Nephron (organoid): ENCODE results near the gene DNM1.
A peak's percentile ranks its signal among the peaks of the same experiment; 100 is the strongest.

Experiments
- H3K27ac Mint-ChIP-seq, 3 experiments: 2 replicates each; pipeline ENCODE4 v1.8.0; 2020; ENCODE audit warnings: mixed read lengths in 3 of 3, mild to moderate bottlenecking in 2 of 3, moderate library complexity in 1 of 3
- H3K27me3 Mint-ChIP-seq: 2 replicates; pipeline ENCODE4 v1.8.0; 2021; ENCODE audit warnings: low read depth, mild to moderate bottlenecking, moderate library complexity, mixed read lengths
- H3K36me3 Mint-ChIP-seq: 2 replicates; pipeline ENCODE4 v1.8.0; 2020; ENCODE audit warnings: low read depth, mixed read lengths
- H3K4me1 Mint-ChIP-seq: 2 replicates; pipeline ENCODE4 v1.8.0; 2020; ENCODE audit warnings: mixed read lengths
- H3K4me3 Mint-ChIP-seq, 3 experiments: 2 replicates each; pipeline ENCODE4 v1.8.0; 2020; ENCODE audit warnings: mild to moderate bottlenecking in 3 of 3, mixed read lengths in 3 of 3, moderate library complexity in 2 of 3
- H3K9me3 Mint-ChIP-seq: 2 replicates; pipeline ENCODE4 v1.8.0; 2020; ENCODE audit warnings: mixed read lengths
- TF ChIP-seq, protein P1 (sequence below), 3 experiments: fragments of 200-600 bp; sonication (generic); IDR thresholded peaks; one replicate each; pipeline ENCODE4 v1.5.0; 2021; ENCODE audit warnings: antibody characterized with exemption in 3 of 3; ENCODE audit not compliant: unreplicated experiment in 3 of 3

Gene DNM1

DNA sequence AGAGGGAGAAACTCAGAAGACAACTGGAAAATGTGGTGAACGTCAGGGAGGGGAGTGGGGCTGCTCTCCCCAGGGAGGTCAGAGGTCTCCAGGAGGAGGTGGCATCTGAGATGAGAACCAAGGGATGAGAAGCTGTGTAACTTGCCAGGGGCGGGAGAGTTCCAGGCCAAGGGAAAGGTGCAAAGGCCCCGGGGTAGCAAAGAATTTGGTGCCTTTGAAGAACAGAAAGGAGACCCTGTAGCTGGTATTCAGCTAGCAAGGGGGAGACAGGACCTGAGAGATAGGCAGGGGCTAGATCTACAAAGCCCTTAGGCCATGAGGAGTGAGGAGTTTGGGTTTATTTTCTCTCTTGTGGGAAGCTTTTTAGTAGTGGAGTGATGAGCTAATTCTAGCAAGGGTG, 3.3 kb downstream of the DNM1 start:
- H3K27me3 Mint-ChIP-seq = peaks cover 3% of the 10 kb centered on the region
- H3K4me3 Mint-ChIP-seq = peak overlapping the region; percentile 8 to 58 (median 39)
- peak overlapping the region; percentile 70 to 74 (median 72) for H3K27ac Mint-ChIP-seq
- H3K9me3 Mint-ChIP-seq = no peaks in the 10 kb centered on the region
- peaks cover 41% of the 10 kb centered on the region for H3K4me1 Mint-ChIP-seq
- peaks cover 4% of the 10 kb centered on the region for H3K36me3 Mint-ChIP-seq
- TF ChIP-seq, protein P1, sequence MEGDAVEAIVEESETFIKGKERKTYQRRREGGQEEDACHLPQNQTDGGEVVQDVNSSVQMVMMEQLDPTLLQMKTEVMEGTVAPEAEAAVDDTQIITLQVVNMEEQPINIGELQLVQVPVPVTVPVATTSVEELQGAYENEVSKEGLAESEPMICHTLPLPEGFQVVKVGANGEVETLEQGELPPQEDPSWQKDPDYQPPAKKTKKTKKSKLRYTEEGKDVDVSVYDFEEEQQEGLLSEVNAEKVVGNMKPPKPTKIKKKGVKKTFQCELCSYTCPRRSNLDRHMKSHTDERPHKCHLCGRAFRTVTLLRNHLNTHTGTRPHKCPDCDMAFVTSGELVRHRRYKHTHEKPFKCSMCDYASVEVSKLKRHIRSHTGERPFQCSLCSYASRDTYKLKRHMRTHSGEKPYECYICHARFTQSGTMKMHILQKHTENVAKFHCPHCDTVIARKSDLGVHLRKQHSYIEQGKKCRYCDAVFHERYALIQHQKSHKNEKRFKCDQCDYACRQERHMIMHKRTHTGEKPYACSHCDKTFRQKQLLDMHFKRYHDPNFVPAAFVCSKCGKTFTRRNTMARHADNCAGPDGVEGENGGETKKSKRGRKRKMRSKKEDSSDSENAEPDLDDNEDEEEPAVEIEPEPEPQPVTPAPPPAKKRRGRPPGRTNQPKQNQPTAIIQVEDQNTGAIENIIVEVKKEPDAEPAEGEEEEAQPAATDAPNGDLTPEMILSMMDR (IDR thresholded peaks at IDR 0.05; ENCODE audit: unreplicated experiment in 3 of 3) = no peak

DNA sequence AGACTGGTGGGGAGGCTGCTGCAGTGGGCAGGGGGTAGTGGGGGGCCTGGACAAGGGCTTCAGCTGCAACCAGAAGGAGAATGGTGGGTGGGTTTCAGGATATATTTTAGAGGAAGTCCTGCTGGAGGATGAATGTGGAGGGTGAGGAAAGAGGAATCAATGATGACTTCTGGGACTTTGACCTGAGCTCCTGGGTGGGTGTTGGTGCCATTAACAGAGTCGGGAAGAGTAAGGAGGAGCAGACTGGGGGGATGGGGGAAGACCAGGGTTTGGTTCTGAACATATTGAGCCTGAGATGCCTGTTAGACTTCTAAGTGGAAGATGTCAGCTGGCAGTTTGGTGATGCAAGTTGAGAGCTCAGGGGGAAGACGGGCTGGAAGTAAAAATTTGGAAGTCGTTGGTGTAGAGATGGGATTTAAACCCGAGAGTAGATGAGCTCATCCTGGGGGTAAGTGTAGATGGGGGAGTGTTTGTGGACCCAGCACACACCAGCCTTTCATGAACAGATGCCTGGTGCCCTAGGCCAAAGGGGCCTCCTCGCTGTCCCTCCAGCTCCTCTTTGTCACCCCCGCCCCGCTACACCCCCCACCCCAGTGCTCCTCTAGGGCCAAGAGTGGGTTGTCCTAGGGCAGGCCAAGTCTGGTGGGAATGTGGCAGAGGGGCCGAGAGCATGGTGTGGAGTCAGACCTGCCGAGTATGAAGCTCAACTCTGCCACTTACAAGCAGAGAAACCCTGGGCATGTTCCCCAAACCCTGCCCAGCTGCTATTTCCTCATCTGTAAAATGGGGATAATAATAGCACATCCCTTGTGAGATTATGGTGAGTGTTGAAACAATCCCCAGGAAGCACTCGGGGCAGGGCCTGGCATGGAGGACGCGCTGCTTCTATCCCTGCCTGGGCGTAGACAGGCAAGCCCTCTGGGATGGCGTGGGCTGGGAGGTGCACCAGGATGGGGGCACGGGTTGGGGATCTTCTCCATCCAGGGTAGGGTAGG, 4.0 kb downstream of the DNM1 start:
- Mint-ChIP-seq H3K4me1 (peaks cover 48% of the 10 kb centered on the region), H3K9me3 (no peaks in the 10 kb centered on the region), H3K27me3 (peaks cover 3% of the 10 kb centered on the region), H3K4me3 (peak overlapping the region; percentile 8 to 29 (median 28)), H3K27ac (peak overlapping the region; percentile 70 to 74 (median 72)), H3K36me3 (peaks cover 4% of the 10 kb centered on the region)
- TF ChIP-seq, protein P1 (IDR thresholded peaks at IDR 0.05; ENCODE audit: unreplicated experiment in 3 of 3) = no peak

DNA sequence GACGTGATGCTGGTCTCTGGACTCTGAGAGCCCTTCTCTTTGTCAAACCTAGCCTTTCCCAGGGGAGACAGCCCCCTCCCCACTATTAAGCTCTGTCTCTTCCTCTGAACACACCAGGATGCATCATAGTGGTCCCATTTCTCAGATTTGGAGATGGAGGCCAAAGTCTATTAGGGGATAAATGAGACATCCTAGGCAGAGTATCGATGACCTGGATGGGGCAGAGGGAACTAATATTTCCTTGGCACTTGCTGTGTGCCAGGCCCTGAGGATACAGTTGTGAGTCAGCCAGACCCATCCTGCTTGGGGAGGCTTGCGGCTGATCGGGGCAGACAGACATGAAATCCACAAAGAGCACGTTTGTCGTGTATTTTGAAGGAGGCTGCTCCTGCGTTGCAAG, 5.2 kb downstream of the DNM1 start:
- Mint-ChIP-seq H3K27me3 (peaks cover 3% of the 10 kb centered on the region), H3K36me3 (peaks cover 4% of the 10 kb centered on the region)

DNA sequence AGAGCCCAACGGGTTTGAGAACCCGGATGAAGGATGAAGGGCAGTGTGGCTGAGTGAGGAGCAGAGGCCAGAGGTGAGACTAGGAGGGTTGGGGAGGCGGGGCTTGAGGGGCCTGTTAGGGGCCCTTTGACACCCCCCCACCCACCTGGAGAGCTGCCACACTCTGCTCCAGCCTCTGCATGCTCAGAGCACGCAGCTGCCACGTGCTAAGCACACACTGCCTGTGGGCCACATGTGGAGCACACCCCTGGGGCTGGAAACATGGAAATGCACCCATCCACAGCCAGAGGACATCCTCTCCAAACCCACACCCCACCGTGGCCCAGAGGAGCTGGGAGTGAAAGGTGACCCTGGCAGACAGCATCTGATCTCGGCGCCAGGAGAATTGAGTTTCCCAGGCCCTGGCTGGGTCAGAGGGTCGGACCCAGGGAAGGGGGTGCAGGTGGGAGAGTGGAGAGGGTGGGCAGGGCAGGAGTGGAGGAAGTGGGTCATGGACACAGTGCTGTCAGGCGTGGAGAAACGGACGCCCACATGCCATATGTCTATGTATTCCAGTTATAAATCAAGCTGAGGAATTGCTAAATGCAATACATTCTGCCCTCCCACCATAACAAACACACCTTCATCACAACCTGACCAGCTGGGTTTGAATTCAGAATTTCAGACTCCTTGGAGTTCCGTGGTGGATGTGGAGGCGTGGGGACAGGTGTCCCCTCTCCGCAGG, 5.9 kb downstream of the DNM1 start:
- H3K27ac Mint-ChIP-seq = peak overlapping the region; percentile 71 to 92 (median 72)
- H3K9me3 Mint-ChIP-seq = no peaks in the 10 kb centered on the region
- H3K36me3 Mint-ChIP-seq = peaks cover 4% of the 10 kb centered on the region
- peaks cover 50% of the 10 kb centered on the region for H3K4me1 Mint-ChIP-seq
- TF ChIP-seq, protein P1 (IDR thresholded peaks at IDR 0.05; ENCODE audit: unreplicated experiment in 3 of 3) = no peak
- H3K27me3 Mint-ChIP-seq = peaks cover 2% of the 10 kb centered on the region
- peak overlapping the region in 1 of 3 experiments; percentile 44 for H3K4me3 Mint-ChIP-seq

More for the DNA sequence above, 5.2 kb downstream of the DNM1 start:
- peaks cover 51% of the 10 kb centered on the region for H3K4me1 Mint-ChIP-seq
- peak overlapping the region; percentile 71 to 92 (median 72) for H3K27ac Mint-ChIP-seq
- TF ChIP-seq, protein P1 (IDR thresholded peaks at IDR 0.05; ENCODE audit: unreplicated experiment in 3 of 3) = no peak
- H3K9me3 Mint-ChIP-seq = no peaks in the 10 kb centered on the region
- H3K4me3 Mint-ChIP-seq = peak overlapping the region in 2 of 3 experiments; percentile 26 to 44

DNA sequence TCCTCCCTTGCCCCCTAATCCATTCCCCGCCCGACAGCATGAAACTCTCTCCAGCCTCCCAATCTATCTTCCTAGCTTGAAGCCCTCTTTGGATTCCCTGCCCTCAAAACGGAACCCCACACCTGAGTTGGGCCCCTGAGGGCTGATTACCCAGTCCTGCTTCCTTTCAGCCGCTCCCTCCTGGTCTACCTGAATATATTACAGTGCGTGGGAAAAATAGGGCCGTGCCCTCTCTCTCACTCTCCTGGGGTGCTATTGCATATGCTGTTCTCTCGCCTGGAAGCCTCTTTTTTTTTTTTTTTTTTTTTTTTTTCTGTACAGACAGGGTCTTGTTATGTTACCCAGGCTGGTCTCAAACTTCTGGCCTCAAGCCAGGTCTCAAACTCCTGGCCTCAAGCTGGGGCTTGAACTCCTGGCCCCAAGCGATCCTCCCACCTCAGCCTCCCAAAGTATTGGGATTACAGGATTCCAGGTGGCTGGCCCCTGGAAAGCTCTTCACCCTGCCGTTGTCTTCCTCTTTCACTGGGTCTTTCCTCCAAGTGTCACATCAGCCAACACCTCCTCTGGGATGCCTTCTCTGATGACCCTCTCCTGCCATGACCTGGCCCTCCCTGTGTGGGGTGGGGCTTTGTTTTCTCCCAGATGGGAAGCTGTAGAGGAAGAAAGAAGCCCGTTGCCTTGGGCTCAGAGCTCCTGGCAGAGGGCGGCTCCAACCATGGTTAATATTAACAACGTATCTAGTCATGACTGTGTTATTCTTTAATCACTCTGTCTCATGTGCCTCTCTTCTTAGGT, 8.2 kb downstream of the DNM1 start:
- no peaks in the 10 kb centered on the region for H3K27me3 Mint-ChIP-seq
- peaks cover 49% of the 10 kb centered on the region for H3K4me1 Mint-ChIP-seq
- no peaks in the 10 kb centered on the region for H3K9me3 Mint-ChIP-seq
- peak overlapping the region; percentile 44 to 60 (median 58) for H3K4me3 Mint-ChIP-seq
- H3K27ac Mint-ChIP-seq = peak overlapping the region; percentile 89 to 97 (median 91)
- TF ChIP-seq, protein P1 (IDR thresholded peaks at IDR 0.05; ENCODE audit: unreplicated experiment in 3 of 3) = no peak
- H3K36me3 Mint-ChIP-seq = peaks cover 1% of the 10 kb centered on the region
